Muscle layer of colon (tissue), 2 donors: ENCODE data around the gene CCDC141.
A peak's percentile ranks its signal among the peaks of the same experiment; 100 is the strongest.
"Not testable (repeated sequence)": the region's sequence is repeated elsewhere in the genome, so short reads cannot be mapped to it uniquely, and the experiment has no call there.

ENCODE experiments used
- H3K27ac ChIP-seq: one replicate; pipeline ENCODE4 v1.7.0; 2013; ENCODE audit warnings: low read depth, mild to moderate bottlenecking, low read length, moderate library complexity
- H3K27me3 ChIP-seq, 2 donors: one replicate each; pipeline ENCODE4 v1.7.0; 2013; ENCODE audit warnings: low read length in 2 of 2, mild to moderate bottlenecking in 2 of 2; ENCODE audit not compliant: insufficient read depth in 2 of 2, control insufficient read depth in 1 of 2
- H3K36me3 ChIP-seq: one replicate; pipeline ENCODE4 v1.7.0; 2013; ENCODE audit warnings: mild to moderate bottlenecking, low read length; ENCODE audit not compliant: insufficient read depth
- H3K4me1 ChIP-seq: one replicate; pipeline ENCODE4 v1.7.0; 2013; ENCODE audit warnings: mild to moderate bottlenecking, low read length; ENCODE audit not compliant: insufficient read depth
- H3K4me3 ChIP-seq, 2 donors: one replicate each; pipeline ENCODE4 v1.7.0; 2013; ENCODE audit warnings: low read length in 2 of 2, low read depth in 1 of 2, mild to moderate bottlenecking in 1 of 2, moderate library complexity in 1 of 2
- H3K9ac ChIP-seq: one replicate; pipeline ENCODE4 v1.7.0; 2013; ENCODE audit warnings: low read length
- H3K9me3 ChIP-seq: one replicate; pipeline ENCODE4 v1.7.0; 2013; ENCODE audit warnings: mild to moderate bottlenecking, low read length
- donor health status: abdominal sarcoma.
- donor health status: Adenocarcinoma of cecum.

Gene CCDC141

DNA sequence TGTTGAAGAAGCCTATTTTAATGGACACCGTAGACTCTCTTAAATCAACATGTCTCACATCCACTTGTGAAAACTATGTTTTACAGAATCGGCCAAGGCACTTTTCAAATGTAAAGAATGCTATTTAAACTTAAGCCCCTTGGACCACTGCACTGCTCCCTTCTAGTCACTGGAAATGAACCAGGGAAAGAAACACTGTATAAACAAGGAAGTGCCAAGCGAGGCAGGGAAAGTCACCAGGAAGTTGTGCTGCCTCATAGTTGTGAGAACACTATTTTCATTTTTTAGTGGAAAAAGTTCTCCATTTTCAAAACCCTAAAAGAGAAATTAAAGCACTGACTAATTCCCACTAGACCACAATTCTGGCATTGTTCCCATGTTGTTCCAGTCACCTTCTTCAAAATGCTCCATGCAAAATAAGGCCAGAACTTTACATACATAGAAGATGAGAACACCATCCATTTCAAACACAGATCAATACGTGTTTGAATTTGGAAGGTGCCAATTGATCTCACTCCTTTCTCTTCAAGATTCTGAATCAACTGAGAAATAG lies 13.5 kb downstream of the CCDC141 start:
- H3K4me3 ChIP-seq, result no peak overlapping the region
- no peaks in the 10 kb centered on the region for H3K9me3 ChIP-seq
- H3K4me1 ChIP-seq, result no peaks in the 10 kb centered on the region
- no peak overlapping the region for H3K27ac ChIP-seq
- no peaks in the 10 kb centered on the region for H3K27me3 ChIP-seq
- no peaks in the 10 kb centered on the region for H3K36me3 ChIP-seq
- H3K9ac ChIP-seq, result no peak overlapping the region

DNA sequence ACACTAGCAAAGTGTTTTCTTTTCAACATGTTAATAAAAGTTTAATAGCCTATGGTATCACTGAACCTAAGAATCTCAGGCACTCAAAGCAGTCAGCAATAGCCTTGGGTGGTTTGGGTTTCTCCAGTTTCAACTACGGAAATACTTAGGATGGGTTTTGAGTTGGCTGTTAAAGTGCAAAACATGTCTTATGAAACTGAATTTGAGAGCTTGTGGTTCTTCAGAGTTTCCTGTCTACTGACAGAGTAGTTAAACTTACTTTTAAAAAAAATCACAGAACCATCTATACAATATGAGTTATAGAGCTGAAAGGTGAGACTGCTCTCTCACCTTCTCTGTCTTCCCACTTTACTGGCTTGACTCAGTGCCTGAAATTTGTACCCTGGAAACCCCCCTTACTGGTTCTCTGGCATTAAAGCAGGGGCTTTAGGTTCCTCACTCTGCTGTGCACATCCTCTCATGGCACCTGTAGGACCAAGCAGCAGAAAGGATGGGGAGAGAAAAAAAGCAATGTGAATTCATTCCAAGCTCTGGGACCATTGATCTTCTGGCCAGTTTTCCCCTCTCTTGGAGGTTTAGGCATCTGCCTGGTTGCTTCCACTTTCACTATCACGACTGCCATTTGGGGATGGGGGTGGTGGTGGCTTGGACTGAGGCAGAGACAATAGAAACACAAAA lies 18.1 kb downstream of the CCDC141 start:
- peak overlapping the region in 1 of 2 donors; percentile 20 for H3K4me3 ChIP-seq

DNA sequence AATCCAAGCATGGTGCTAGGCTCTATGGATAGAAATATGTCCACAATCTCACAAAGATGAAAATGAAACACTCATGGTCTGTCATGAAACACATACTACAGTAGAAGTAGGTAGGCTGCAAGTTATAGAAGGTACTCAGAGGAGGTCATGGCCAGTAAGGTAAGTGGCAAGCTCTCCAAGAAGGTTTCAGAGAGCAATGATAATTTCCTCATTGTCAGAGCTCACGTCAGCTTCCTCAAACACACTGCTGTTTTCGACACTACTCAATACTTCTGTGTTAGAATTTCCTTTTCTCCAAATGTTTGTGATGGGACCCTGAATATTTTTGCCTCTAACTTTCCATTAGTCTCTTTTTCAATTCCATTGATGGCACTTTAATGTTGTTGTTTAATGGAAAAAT lies 25.5 kb downstream of the CCDC141 start:
- Histone ChIP-seq H3K9ac (no peak overlapping the region), H3K27ac (no peak overlapping the region), H3K9me3 (no peaks in the 10 kb centered on the region)

More for the DNA sequence above, 18.1 kb downstream of the CCDC141 start:
- Histone ChIP-seq H3K9me3 (no peaks in the 10 kb centered on the region), H3K4me1 (no peaks in the 10 kb centered on the region), H3K36me3 (no peaks in the 10 kb centered on the region), H3K9ac (no peak overlapping the region), H3K27me3 (no peaks in the 10 kb centered on the region), H3K27ac (no peak overlapping the region)

DNA sequence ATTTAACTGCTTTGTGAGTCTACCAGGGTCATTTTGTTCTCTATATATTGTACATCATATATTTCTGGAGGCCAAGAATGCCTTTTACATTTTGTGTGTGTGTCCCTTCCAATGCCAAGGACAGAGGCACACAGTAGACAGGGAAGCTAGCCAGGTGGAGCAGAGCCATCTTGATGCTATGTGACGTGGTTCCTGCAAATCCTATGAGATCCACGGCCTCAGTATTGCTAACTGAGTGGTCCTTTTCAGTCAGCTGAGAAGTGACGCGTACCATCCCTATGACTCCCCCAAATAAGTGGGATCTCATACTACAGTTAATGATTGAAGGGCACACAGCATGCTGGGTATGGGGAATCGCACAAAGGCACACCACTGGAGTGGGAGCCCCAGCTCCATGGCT lies 27.3 kb downstream of the CCDC141 start:
- Histone ChIP-seq H3K4me3 (no peak overlapping the region), H3K9me3 (no peaks in the 10 kb centered on the region), H3K36me3 (no peaks in the 10 kb centered on the region), H3K9ac (no peak overlapping the region), H3K27me3 (no peaks in the 10 kb centered on the region), H3K4me1 (no peaks in the 10 kb centered on the region), H3K27ac (no peak overlapping the region)

More for the DNA sequence above, 25.5 kb downstream of the CCDC141 start:
- Histone ChIP-seq H3K36me3 (no peaks in the 10 kb centered on the region), H3K4me1 (no peaks in the 10 kb centered on the region), H3K27me3 (no peaks in the 10 kb centered on the region), H3K4me3 (no peak overlapping the region)

DNA sequence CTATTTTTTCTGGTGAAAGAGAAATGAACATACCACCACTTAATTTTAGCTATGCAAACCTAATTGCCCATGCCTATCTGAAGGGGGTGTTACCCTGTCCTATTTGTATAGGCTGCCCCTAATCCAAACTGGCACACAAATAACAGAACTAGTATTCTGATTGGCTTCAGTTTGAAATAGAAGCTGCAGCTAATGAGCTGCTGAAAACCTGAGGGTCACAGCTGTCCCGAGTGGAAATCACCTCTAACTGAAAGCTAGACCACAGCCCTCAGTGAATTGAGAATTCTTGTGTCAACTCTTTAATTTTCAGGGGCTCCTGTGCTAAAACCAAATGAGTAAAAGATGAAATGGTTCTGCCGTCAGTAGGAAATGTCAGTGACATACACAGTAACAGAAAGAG lies 28.7 kb downstream of the CCDC141 start:
- no peak overlapping the region for H3K27ac ChIP-seq
- H3K36me3 ChIP-seq, result no peaks in the 10 kb centered on the region
- no peaks in the 10 kb centered on the region for H3K27me3 ChIP-seq
- no peak overlapping the region for H3K4me3 ChIP-seq
- no peak overlapping the region for H3K9ac ChIP-seq
- H3K9me3 ChIP-seq, result no peaks in the 10 kb centered on the region
- H3K4me1 ChIP-seq, result no peaks in the 10 kb centered on the region

DNA sequence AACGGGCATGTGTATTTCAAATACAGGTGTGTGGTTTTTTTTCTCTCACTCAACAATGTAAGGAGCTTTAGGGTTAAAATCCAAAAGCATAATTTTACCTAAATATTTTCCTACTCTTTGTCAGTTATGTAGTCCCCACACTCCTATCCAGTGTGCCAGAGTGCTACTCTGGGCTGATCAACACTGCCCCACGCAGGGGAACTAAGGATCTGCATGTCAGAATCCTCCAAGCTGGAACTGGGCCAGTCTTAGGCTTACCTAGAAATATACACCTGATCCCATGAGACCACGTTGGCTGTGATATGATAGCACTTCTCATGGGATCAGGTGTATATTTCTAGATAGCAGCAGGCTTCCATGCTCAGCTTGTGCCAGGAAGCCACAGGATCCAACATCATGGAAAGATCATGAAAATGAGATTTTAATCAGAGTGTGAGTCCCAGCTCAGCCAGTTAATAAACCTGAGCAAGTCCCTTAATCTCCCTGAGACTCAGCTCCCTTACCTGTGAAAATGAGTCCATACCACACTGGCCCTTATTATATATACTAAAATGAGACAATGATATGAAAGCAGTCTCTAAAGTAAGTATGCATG lies 29.7 kb downstream of the CCDC141 start:
- no peak overlapping the region for H3K27ac ChIP-seq
- no peaks in the 10 kb centered on the region for H3K9me3 ChIP-seq
- H3K27me3 ChIP-seq, result no peaks in the 10 kb centered on the region
- H3K36me3 ChIP-seq, result no peaks in the 10 kb centered on the region
- H3K9ac ChIP-seq, result no peak overlapping the region
- no peak overlapping the region for H3K4me3 ChIP-seq
- H3K4me1 ChIP-seq, result no peaks in the 10 kb centered on the region

DNA sequence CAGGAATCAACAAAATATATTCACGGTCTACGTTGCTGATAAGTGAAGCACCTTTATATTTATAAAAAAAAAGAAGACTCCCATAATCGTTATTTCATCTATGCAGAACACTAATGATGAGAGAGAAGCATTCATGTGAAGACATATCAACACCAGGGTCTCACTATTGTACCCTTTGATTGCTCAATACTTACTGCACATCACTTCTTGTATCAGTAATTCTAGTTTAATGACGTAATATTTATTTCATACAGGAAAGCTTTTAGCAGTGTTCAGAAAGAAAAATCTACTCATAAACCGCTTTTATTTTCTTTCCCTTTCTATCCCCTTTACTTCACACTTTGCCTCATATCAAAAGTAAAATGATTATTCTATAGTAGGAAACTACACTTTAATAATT lies 30.7 kb downstream of the CCDC141 start:
- H3K4me3 ChIP-seq, result no peak overlapping the region
- no peaks in the 10 kb centered on the region for H3K27me3 ChIP-seq
- H3K9me3 ChIP-seq, result no peaks in the 10 kb centered on the region
- H3K4me1 ChIP-seq, result no peaks in the 10 kb centered on the region
- no peak overlapping the region for H3K27ac ChIP-seq
- H3K9ac ChIP-seq, result no peak overlapping the region
- no peaks in the 10 kb centered on the region for H3K36me3 ChIP-seq

DNA sequence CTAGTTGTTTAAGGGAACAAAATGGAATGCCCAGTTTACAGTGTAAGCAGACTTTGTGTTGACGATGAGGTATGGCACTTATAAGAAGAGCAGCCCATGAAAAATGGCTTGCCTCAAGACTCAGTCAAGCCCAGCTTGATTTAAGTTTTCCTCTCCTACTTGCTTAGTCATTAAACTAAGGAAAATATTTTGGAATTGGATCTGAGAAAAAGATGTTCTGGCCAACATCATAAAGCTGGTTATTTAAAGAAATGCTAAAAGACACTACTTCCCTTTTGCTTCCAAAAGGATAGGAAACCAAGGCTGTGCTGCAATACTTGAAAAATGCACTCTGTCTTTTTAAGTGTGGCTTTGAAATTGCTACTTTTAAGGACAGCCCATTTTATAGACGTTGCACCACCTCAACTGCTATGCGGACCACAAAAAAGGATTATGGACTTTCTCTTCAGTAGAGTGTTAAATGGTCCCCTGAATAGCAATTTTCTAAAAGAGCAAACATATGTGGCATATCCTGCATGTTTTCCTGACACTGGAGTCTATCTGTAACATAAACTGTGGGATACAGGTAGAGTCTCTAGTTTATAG lies 32.1 kb downstream of the CCDC141 start:
- H3K9me3 ChIP-seq, result no peaks in the 10 kb centered on the region
- no peaks in the 10 kb centered on the region for H3K27me3 ChIP-seq
- no peaks in the 10 kb centered on the region for H3K4me1 ChIP-seq
- H3K4me3 ChIP-seq, result no peak overlapping the region
- H3K9ac ChIP-seq, result no peak overlapping the region
- no peak overlapping the region for H3K27ac ChIP-seq
- H3K36me3 ChIP-seq, result no peaks in the 10 kb centered on the region

DNA sequence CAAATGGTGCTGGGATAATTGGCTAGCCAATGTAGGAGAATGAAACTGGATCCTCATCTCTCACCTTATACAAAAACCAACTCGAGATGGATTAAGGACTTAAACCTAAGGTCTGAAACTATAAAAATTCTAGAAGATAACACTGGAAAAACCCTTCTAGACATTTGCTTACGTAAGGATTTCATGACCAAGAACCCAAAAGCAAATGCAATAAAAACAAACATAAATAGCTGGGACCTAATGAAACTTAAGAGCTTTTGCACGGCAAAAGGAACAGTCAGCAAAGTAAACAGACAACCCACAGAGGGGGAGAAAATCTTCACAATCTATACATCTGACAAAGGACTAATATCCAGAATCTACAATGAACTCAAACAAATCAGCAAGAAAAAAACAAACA lies 35.7 kb downstream of the CCDC141 start:
- H3K36me3 ChIP-seq, H3K4me3 ChIP-seq: not testable (repeated sequence)

DNA sequence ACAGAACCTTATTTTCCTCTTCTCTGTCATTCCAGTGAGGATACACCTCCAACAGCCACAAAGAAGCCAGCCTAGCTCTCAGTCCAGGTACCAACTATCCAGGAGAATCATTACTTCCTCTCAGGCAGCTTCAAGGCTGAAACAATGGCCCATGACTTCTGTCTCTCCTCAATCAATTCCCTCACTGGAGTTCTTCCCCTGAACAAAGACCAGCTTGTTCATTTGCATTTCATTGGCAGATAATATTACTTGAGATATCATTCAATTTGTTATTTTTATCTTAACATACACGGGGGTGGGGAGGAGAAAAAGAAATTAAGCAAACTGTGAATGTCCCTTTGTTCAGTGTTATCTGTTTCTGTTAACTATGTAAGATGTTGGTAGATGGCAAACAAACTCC lies 44.0 kb downstream of the CCDC141 start:
- Histone ChIP-seq H3K36me3 (no peaks in the 10 kb centered on the region), H3K27me3 (no peaks in the 10 kb centered on the region), H3K9ac (no peak overlapping the region), H3K27ac (no peak overlapping the region), H3K4me1 (no peaks in the 10 kb centered on the region), H3K4me3 (no peak overlapping the region), H3K9me3 (no peaks in the 10 kb centered on the region)

More for the DNA sequence above, 35.7 kb downstream of the CCDC141 start:
- H3K27ac ChIP-seq, H3K27me3 ChIP-seq, H3K9ac ChIP-seq, H3K9me3 ChIP-seq, H3K4me1 ChIP-seq: not testable (repeated sequence)

DNA sequence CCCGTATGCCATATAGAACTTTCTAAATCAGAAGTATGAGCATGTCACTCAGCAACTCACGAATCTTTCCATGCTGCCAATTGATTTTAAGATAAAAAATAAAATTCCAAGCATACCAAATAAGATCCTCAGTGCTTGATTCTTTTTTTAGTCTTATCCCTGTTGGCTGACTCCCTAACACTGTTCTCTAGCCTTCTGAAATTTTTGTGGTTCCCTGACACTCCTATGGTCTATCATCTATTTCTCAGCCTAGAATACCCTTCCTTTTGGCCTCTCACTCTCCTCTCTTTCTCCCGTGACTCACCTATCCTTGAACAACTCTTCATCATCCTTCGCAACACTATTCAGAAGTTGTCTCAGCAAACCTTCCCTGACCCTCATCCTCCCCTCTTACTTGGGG lies 50.5 kb downstream of the CCDC141 start:
- no peak overlapping the region for H3K9ac ChIP-seq
- no peak overlapping the region for H3K4me3 ChIP-seq
- no peaks in the 10 kb centered on the region for H3K4me1 ChIP-seq
- H3K9me3 ChIP-seq, result no peaks in the 10 kb centered on the region
- no peaks in the 10 kb centered on the region for H3K27me3 ChIP-seq
- H3K27ac ChIP-seq, result no peak overlapping the region
- H3K36me3 ChIP-seq, result no peaks in the 10 kb centered on the region
